Panc1 (cell line): ENCODE data around the gene TNIK. TPM values are rescaled to one million over a fixed set of nuclear protein-coding genes. Genes with fewer than 3 reads are reported as not detected.

ENCODE experiments used
- ATAC-seq: fragments of 200-7000 bp; cut with Tn5 transposase; 2 replicates; pipeline ENCODE4 v1.9.1; 2020; ENCODE audit warnings: mild to moderate bottlenecking, moderate library complexity
- BruUV-seq: library from RNA; stranded (reverse); fragments of 400-500 nt; replicated peaks from 2 replicates; lab custom pipeline; 2021; lab: Mats Ljungman, UMichigan
- CTCF ChIA-PET: fragments of 300-600 bp; sonication (Branson Sonifier 250); formaldehyde crosslinking; loops from one replicate; lab custom pipeline; 2022; ENCODE audit warnings: antibody characterized with exemption; lab: Charles Lee
- POLR2A ChIA-PET: fragments of 300-600 bp; sonication (Branson Sonifier 250); formaldehyde crosslinking; loops from one replicate; lab custom pipeline; 2022; ENCODE audit warnings: antibody characterized with exemption; lab: Charles Lee
- DNase-seq: peaks from one replicate; pipeline ENCODE4 v3.0.0-alpha.2; 2010; ENCODE audit warnings: low read depth, low spot score
- H3K27ac ChIP-seq: 2 replicates; pipeline ENCODE4 v1.5.1; 2011; ENCODE audit warnings: mild to moderate bottlenecking, low read length, inconsistent platforms
- H3K27me3 ChIP-seq: fragments of 200-500 bp; sonication (Bioruptor generic); 2 replicates; pipeline ENCODE4 v1.6.0; 2014; ENCODE audit warnings: low read length, inconsistent platforms; ENCODE audit not compliant: control insufficient read depth, insufficient read depth
- H3K36me3 ChIP-seq: fragments of 200-500 bp; sonication (Bioruptor generic); 2 replicates; pipeline ENCODE4 v1.5.1; 2014; ENCODE audit warnings: inconsistent platforms, mild to moderate bottlenecking, low read length, moderate library complexity; ENCODE audit not compliant: control insufficient read depth, insufficient read depth
- H3K4me1 ChIP-seq: 2 replicates; pipeline ENCODE4 v1.5.1; 2011; ENCODE audit warnings: inconsistent platforms, mild to moderate bottlenecking, low read length, moderate library complexity; ENCODE audit not compliant: control insufficient read depth, insufficient read depth
- H3K4me3 ChIP-seq, 2 experiments: 2 replicates each; pipeline ENCODE4 v1.5.1; 2011 to 2012; ENCODE audit warnings: low read depth in 2 of 2, low read length in 2 of 2, mild to moderate bottlenecking in 2 of 2, inconsistent platforms in 1 of 2, moderate library complexity in 1 of 2
- H3K9me3 ChIP-seq: fragments of 200-500 bp; sonication (Bioruptor generic); 2 replicates; pipeline ENCODE4 v1.5.1; 2014; ENCODE audit warnings: low read depth, mild to moderate bottlenecking, inconsistent platforms, low read length, moderate library complexity; ENCODE audit not compliant: control insufficient read depth, insufficient read depth
- CTCF ChIP-seq: fragments of 450-650 bp; IDR thresholded peaks from 2 replicates; pipeline ENCODE4 v1.5.1; 2017; ENCODE audit warnings: mild to moderate bottlenecking
- POLR2AphosphoS5 ChIP-seq: IDR thresholded peaks from 2 replicates; pipeline ENCODE4 v1.6.1; 2012; ENCODE audit warnings: mild to moderate bottlenecking, low read depth, low read length, moderate library complexity
- REST ChIP-seq, 2 experiments: IDR thresholded peaks; 2 replicates each; pipeline ENCODE4 v1.6.1; 2011 to 2012; ENCODE audit warnings: low read depth in 2 of 2, control low read depth in 1 of 2, low read length in 1 of 2, mild to moderate bottlenecking in 1 of 2, moderate library complexity in 1 of 2; ENCODE audit not compliant: insufficient read depth in 1 of 2
- SIN3A ChIP-seq: IDR thresholded peaks from 2 replicates; pipeline ENCODE4 v1.6.1; 2012; ENCODE audit warnings: low read depth, mild to moderate bottlenecking, low read length, moderate library complexity, borderline replicate concordance; ENCODE audit not compliant: insufficient read depth
- TCF7L2 ChIP-seq: IDR thresholded peaks from 2 replicates; pipeline ENCODE4 v1.6.1; 2011; ENCODE audit warnings: mild to moderate bottlenecking, low read depth, low read length, inconsistent platforms
- in situ Hi-C: cut with HindIII; loops from 2 replicates; pipeline ENCODE4 v1.10.0; 2016; ENCODE audit warnings: low sequenced_read_pairs, low pct_unique_long_range_greater_than_20kb
- intact Hi-C: fragments of 100-400 bp; cut with micrococcal nuclease; formaldehyde crosslinking; loops from one replicate; pipeline ENCODE4 v1.10.0; 2022; ENCODE audit not compliant: unreplicated experiment
- total RNA-seq: library from RNA; stranded (reverse); gene quantifications from one replicate; pipeline ENCODE4 v1.2.1, GENCODE V29; 2021; ENCODE audit not compliant: unreplicated experiment

Gene TNIK
- total RNA-seq, 1 experiment from 2014 or later = 1.9 TPM

- intact Hi-C loops = no loop called here
- Histone ChIP-seq H3K9me3 (no peaks in the 10 kb centered on the region), H3K4me3 (no peak overlapping the region), H3K27ac (no peak overlapping the region), H3K36me3 (no peaks in the 10 kb centered on the region), H3K4me1 (no peaks in the 10 kb centered on the region), H3K27me3 (no peaks in the 10 kb centered on the region; the same call in 1 of the 2 replicates)
- no peak for TF ChIP-seq CTCF
- no peak for TF ChIP-seq REST (IDR thresholded peaks at IDR 0.05; ENCODE audit: insufficient read depth in 1 of 2, low read depth in 2 of 2, low read length in 1 of 2)
- no peak for TF ChIP-seq POLR2AphosphoS5
- TF ChIP-seq SIN3A = no peak
- TF ChIP-seq TCF7L2 = no peak
- DNase-seq = no peak
- POLR2A ChIA-PET = no interaction called here
- in situ Hi-C loops = no loop called here
- CTCF ChIA-PET = no interaction called here
- no peak for ATAC-seq
- no TSS peak for BruUV-seq
Observed at GRCh38 chr3:171472552-171472951, 12.3 kb upstream of the TNIK start.

- Histone ChIP-seq H3K4me1 (no peaks in the 10 kb centered on the region), H3K27me3 (peaks cover 2% of the 10 kb centered on the region; the same call in 1 of the 2 replicates), H3K27ac (no peak overlapping the region), H3K4me3 (no peak overlapping the region), H3K9me3 (no peaks in the 10 kb centered on the region), H3K36me3 (no peaks in the 10 kb centered on the region)
- no TSS peak for BruUV-seq
- in situ Hi-C loops = no loop called here
- POLR2A ChIA-PET = no interaction called here
- CTCF ChIA-PET = no interaction called here
- ATAC-seq (no peak), DNase-seq (no peak)
- intact Hi-C loops = no loop called here
- TF ChIP-seq CTCF (no peak), POLR2AphosphoS5 (no peak), SIN3A (no peak), TCF7L2 (no peak), REST (IDR thresholded peaks at IDR 0.05; ENCODE audit: insufficient read depth in 1 of 2, low read depth in 2 of 2, low read length in 1 of 2) (no peak)
Observed at GRCh38 chr3:171470714-171471227, 10.6 kb upstream of the TNIK start.
